B cell (primary cell): ENCODE measurements around the gene AFF3.
"Not testable (repeated sequence)": the region's sequence is repeated elsewhere in the genome, so short reads cannot be mapped to it uniquely, and the experiment has no call there.

Experiments
- CTCF ChIP-seq: fragments of 200-600 bp; IDR thresholded peaks from one replicate; pipeline ENCODE4 v1.8.0; 2022; ENCODE audit warnings: antibody characterized with exemption, mild to moderate bottlenecking
- EZH2 ChIP-seq: IDR thresholded peaks from 2 replicates; pipeline ENCODE4 v1.6.1; 2012; ENCODE audit warnings: borderline replicate concordance, low read depth, mild to moderate bottlenecking, moderate library complexity, low read length; ENCODE audit not compliant: insufficient read depth, poor library complexity, severe bottlenecking

- not testable (repeated sequence) for TF ChIP-seq CTCF, EZH2
Measured at GRCh38 chr2:99735314-99735713, 407.1 kb downstream of the AFF3 start.
